ENCODE results near the gene DBT. TPM values are rescaled to one million over a fixed set of nuclear protein-coding genes. Genes with fewer than 3 reads are reported as not detected.
"Not testable (repeated sequence)": the region's sequence is repeated elsewhere in the genome, so short reads cannot be mapped to it uniquely, and the experiment has no call there.

DBT gene
- 5.3 and 7.4 TPM in 2 replicates for total RNA-seq

DNA sequence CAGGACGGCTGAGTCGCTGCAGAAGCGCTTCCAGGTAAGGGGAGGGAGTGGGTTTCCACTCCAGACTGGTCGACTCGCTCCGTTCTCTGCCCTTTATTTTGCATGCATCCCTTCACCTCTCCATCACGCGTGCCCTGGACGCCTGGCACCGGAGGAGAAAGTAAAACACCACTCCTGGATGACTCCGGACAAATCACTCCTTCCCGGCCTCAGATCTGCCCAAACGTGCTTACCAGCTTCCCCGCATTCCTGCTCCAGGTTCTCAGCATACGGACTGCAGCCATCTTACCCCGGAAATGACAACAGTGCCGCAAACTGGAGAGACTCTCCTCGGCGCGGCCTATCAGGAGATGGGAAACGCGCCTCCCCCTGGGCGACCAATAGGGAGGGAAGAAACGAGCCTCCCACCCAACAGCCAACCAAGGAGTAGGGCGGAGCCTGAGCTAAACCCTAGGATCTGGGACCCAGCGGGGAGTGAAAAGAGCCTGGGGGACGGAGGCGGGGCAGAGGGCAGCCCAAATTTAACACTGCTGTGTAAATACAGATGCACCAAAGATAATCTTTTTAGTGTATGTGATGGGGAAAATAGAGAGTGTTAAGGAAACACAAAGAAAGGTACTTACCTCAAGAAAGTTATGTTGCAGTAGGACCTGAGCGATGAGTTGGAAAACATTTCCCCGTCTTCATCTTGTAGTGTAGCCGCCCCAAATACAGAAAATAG, at the start of gene DBT:
TSS of gene DBT (minus strand) at position 298 of the 721 bp plus-strand sequence. CDS start at position 284, 14 bp downstream.
- DNase-seq (ENCODE audit: low read depth, low spot score) = peak; percentile 83

DNA sequence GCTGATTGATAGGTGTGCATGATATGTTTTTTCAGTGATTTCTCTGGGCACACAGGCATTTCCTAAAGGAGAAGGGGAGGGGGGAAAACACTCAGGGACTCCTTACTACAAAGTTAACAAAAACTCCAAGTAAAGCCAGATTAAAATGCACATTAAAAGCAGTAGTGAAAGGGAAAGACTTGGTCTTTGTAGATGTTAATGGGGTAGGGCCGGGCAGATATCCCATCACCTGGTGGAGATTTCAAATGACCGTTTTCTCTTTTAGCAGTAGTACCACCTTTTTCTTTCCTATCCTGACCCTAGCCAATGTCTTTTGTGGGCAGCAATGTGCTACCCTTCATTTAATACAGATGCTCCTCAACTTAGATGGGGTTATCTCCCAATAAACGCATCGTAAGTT, 48.9 kb upstream of the DBT start:
- DNase-seq (ENCODE audit: low read depth, low spot score) = no peak

DNA sequence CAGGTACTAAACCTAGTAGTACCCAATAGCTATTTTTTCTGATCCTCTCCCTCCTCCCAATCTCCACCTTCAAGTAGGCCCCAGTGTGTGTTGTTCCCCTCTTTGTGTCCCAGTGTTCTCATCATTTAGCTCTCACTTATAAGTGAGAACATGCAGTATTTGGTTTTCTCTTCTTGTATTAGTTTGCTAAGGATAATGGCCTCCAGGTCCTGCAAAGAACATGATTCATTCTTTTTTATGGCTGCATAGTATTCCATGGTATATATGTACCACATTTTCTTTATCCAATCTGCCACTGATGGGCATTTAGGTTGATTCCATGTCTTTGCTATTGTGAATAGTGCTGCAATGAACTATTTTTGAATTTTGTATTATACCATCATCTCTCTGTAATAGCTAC, 47.4 kb upstream of the DBT start:
- DNase-seq (ENCODE audit: low read depth, low spot score) = not testable (repeated sequence)

DNA sequence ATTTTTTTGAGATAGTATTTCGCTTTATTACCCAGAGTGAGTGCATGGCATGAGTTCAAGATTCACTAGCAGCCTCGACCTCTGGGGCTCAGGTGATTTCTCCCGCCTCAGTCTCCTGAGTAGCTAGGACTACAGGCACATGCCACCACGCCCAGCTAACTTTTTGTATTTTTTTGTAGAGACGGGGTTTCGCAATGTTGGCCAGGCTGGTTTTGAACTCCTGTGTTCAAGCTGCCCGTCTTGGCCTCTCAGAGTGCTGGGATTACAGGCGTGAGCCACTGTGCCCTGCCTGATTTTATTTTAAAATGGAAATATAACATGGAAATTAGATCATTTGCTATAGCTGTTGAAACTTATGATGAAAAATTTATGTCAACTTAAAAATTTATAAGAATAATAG, 46.5 kb upstream of the DBT start:
- no peak for DNase-seq (ENCODE audit: low read depth, low spot score)

DNA sequence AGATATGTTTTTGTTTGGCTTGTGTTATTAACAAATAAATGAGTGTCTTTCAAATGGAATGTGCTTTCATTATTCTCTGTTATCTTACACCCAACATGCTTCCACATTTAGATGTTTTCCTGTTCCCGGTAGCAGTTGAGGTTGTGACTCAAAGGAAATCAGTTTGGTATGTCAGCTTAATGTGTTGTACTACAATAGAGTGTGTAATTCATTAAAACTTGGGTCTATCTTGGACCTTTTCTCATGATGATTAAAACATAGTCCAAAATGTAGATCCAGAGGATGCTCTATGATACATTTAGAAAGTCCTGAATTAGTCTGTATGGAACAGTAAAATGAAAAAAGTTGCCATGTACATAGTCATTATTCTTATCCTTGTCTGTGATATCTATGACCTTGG, 43.1 kb upstream of the DBT start:
- DNase-seq (ENCODE audit: low read depth, low spot score) = peak; percentile 92

DNA sequence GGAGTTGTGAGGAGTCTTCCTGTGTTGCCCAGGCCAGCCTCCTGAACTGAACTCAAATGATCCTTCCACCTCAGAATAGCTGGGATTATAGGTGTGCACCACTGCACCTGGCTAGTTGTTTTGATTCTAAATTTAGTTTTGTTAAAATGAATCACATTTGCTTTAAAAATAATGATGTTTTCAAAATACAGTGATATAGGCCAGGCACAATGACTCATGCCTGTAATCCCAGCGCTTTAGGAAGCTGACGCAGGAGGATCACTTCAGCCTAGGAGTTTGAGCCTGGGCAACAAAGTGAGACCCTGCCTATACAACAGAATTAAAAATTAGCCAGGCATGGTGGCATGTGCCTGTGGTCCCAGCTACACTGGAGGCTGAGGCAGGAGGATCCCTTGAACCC, 40.7 kb upstream of the DBT start:
- peak; percentile 60 for DNase-seq (ENCODE audit: low read depth, low spot score)

DNA sequence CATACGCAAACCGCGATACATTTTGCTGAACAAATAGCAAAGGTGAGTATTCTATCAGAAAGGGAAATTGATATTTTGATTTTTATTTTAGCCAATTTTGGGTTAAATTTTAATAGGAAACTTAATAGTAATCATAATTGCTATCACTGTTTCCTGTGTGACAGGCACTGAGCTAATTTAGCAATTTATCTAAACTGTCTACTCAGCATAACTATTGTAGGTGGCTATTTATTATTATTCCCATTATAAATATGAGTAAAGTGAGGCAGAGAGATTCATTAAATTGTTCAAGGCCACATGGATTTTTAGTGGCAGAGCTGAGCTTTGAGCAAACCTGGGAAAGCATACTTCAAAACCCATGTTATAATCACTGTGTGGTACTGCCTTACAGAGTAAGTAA, 37.5 kb upstream of the DBT start:
- no peak for DNase-seq (ENCODE audit: low read depth, low spot score)

DNA sequence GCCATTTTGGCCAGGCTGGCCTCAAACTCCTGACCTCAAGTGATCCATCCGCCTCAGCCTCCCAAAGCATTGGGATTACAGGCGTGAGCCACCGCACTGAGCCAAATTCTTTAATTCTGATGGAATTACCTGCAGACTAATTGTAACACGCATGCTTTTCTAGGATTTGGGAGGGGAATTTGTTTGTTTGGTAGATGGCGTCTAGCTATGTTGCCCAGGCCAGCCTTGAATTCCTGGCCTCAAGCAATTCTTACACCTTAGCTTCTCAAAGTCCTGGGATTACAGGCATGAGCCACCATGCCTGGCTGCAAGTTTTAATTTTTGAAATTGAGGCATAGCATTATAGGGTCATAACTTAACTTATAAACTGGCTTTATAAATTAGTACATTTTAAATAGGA, 35.0 kb upstream of the DBT start:
- DNase-seq (ENCODE audit: low read depth, low spot score) = no peak

GRCh38 chr1:100279954-100280682, 30.5 kb upstream of the DBT start:
- no peak for DNase-seq (ENCODE audit: low read depth, low spot score)

- DNase-seq (ENCODE audit: low read depth, low spot score) = no peak
Measured at GRCh38 chr1:100279358-100279923, 29.8 kb upstream of the DBT start.

DNA sequence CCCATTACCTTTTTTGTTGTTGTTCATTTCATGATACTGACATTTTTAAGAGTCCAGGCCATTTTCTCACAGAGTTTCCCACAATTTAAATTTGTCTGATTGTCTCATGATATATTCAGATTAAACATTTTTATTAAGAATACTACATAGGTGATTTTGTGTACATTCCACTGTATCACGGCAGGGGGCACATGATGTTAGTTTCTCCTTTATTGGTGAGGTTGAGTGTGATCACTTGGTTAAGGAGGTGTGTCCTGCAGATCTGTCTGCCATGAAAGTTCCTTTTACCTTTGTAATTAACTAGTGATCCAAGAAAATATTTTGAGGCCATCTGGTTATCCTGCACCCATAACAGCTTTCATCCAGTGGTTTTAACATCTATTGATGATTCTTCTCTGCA, 28.2 kb upstream of the DBT start:
- DNase-seq (ENCODE audit: low read depth, low spot score) = no peak

DNA sequence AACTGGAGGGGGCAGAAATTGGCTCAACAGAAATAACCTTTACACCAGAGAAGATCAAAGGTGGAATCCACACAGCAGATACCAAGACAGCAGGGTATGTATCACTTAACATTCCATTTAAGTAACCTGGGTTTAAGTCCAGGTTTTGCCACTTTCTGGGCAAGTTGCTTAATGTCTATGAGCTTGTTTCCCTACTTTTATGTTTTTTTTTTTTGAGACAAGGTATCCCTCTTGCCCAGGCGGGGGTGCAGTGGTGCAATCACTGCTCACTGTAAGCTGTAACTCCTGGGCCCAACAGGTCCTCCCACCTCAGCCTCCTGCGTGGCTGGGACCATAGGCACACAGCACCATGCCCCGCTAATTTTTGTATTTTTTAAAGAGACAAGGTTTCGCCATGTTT, 18.6 kb upstream of the DBT start:
- no peak for DNase-seq (ENCODE audit: low read depth, low spot score)

GRCh38 chr1:100267284-100267683, 17.6 kb upstream of the DBT start:
- DNase-seq (ENCODE audit: low read depth, low spot score) = no peak

DNA sequence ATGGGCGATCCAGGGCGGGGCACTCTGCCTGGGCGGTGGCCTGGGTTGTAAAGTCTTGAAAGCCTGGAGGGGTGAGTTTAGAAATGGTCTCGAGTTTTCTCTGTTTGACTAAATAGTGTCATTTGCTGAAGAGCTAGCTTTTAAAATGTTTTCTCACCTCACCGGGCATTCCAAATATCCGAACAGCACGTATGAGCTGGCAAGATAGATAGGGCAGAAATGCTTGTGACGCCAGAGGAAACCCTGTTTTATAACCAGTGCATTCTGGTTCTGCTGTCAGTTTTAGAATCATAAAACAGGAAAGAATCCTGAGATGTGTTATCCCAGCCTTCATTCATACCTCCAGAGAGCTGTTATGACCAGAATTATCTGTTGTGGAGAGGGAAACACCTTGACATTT, 17.1 kb upstream of the DBT start:
- DNase-seq (ENCODE audit: low read depth, low spot score) = no peak

DNA sequence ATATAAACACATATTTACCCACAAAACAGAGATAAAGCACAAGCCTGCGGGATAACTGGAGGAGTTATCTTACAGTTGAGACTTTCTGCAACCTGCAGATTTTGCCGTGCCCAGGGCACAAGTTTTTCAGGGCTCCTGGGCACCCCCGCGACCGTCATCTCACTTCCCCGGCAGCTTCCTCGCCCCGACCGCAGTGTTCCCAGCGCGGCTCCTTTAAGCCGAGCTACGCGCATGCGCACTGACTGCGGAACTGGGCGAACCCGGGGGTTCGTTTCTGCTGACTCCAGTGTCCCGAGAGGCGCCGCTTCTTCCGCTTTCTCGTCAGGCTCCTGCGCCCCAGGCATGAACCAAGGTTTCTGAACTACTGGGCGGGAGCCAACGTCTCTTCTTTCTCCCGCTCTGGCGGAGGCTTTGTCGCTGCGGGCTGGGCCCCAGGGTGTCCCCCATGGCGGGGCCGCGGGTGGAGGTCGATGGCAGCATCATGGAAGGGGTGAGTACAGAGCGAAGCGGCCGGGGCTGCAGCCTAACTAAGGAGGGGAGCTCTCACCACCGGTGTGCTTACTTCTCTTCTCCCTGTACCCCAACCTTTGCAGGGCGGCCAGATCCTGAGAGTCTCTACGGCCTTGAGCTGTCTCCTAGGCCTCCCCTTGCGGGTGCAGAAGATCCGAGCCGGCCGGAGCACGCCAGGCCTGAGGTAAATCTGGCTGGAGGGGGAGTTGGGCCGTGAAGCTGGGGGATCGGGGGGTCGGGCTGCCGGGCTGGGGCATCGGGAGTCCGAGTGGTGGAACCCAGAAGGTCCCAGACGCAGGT, 16.5 kb upstream of the DBT start, which contains the start of gene RTCA:
TSS of gene RTCA (plus strand) at position 286 of the 810 bp plus-strand sequence. CDS start at position 446, 160 bp downstream.
- peak; percentile 78 for DNase-seq (ENCODE audit: low read depth, low spot score)

DNA sequence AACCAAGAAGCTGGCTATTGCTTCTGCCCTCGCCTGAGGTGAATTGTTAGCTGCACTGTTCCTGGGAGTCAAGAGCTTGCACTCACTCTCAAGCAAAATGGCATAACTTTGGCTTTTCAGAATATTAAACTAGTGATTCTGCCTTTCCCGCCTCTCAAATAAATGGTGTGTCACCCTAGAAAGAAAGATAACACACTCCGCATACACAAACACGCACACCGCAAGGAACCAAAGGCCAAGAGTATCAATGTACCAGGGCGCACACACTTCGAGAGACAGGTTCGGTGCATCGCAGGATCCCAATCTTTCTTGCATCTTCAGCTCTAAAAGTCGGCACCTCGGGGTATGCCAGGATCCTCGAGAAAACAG, 15.9 kb upstream of the DBT start:
- DNase-seq (ENCODE audit: low read depth, low spot score) = no peak

DNA sequence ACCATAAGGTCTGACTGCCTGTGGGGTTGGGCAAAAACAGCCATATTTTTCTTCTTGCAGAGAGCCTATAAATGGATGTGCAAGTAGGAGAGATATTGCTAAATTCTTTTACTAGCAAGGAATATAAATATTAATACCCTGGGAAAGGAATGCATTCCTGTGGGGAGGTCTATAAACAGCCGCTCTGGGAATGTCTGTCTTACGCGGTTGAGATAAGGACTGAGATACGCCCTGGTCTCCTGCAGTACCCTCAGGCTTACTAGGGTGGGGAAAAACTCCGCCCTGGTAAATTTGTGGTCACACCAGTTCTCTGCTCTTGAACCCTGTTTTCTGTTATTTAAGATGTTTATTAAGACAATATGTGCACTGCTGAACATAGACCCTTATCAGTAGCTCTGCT, 14.4 kb upstream of the DBT start:
- DNase-seq (ENCODE audit: low read depth, low spot score) = not testable (repeated sequence)

DNA sequence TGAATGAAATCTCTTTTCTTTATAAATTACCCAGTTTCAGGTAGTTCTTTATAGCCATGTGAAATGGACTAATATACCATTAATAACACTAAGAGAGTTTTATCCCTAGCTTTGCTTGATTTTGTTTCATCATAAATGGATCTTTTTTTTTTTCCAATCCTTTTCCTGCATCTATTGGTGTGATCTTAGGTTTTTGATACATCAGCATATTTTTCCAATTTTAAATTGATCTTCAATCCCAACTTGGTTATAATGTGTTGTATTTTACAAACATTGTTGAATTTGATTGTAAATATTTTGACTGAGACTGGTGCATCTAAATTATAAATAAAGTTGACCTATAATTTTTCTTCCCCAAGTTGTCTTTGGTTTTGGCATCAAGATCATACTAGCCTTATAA, 12.1 kb upstream of the DBT start:
- no peak for DNase-seq (ENCODE audit: low read depth, low spot score)

- not testable (repeated sequence) for DNase-seq (ENCODE audit: low read depth, low spot score)
Measured at GRCh38 chr1:100258427-100258826, 8.8 kb upstream of the DBT start.

DNA sequence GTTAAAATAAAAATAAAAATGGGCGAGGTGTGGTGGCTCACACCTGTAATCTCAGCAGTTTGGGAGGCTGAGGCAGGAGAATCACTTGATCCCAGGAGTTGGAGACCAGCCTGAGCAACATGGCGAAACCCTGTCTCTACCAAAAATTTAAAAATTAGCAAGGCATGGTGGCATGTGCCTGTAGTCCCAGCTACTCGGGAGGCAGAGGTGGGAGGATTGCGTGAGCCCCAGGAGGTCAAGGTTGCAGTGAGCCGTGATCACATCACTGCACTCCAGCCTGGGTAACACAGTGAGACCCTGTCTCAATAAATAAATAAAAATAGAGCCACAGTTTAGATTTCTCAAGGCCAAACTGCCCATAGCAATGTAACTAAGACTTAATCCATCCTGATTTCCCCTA, 6.6 kb upstream of the DBT start:
- not testable (repeated sequence) for DNase-seq (ENCODE audit: low read depth, low spot score)

- DNase-seq (ENCODE audit: low read depth, low spot score) = no peak
Measured at GRCh38 chr1:100253552-100253951, 3.9 kb upstream of the DBT start.

DNA sequence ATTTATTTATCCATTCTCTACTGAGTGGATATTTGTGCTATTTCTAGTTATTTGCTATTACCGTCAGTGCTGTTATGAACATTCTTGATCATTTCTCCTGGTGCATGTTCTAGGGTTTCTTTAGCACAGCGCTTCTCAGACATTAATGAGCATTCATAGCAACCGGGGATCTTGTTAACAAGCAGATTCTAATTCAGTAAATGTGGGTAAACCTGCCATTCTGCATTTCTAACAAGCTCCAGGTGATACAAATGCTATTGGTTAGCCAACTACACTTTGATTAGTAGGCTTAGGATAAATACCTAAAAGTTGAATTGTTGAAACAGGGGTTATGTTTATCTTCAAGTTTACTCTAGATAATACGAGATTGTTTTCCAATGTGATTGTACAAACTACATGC, 3.3 kb upstream of the DBT start:
- no peak for DNase-seq (ENCODE audit: low read depth, low spot score)

Data from pulmonary artery endothelial cell (primary cell).